HCT116 (cell line): ENCODE data around the gene LINS1.

ENCODE experiments used
- CTCF ChIP-seq, 3 experiments: fragments of 200-600 bp in 1 of 3; sonication (generic) in 1 of 3; IDR thresholded peaks in 2 of 3; conservative IDR thresholded peaks in 1 of 3; 2 replicates each; pipeline ENCODE4 v1.5.1; 2012 to 2017; ENCODE audit warnings: low read depth in 2 of 3, low read length in 2 of 3, antibody characterized with exemption in 1 of 3, borderline replicate concordance in 1 of 3, control low read depth in 1 of 3, mild to moderate bottlenecking in 1 of 3, mixed read lengths in 1 of 3, mixed run types in 1 of 3, moderate library complexity in 1 of 3; ENCODE audit not compliant: insufficient read depth in 1 of 3
- ELF1 ChIP-seq: IDR thresholded peaks from 2 replicates; pipeline ENCODE4 v1.6.1; 2012; ENCODE audit warnings: low read depth, borderline replicate concordance
- FOSL1 ChIP-seq: IDR thresholded peaks from 2 replicates; pipeline ENCODE4 v1.6.1; 2012; ENCODE audit warnings: low read depth
- POLR2AphosphoS5 ChIP-seq: IDR thresholded peaks from 2 replicates; pipeline ENCODE4 v1.6.1; 2011; ENCODE audit warnings: mild to moderate bottlenecking, low read depth, low read length, moderate library complexity
- RAD21 ChIP-seq: IDR thresholded peaks from 2 replicates; pipeline ENCODE4 v1.6.1; 2012; ENCODE audit warnings: low read depth, mild to moderate bottlenecking
- SP1 ChIP-seq: IDR thresholded peaks from 2 replicates; pipeline ENCODE4 v1.6.1; 2012; ENCODE audit warnings: low read depth
- ZNF274 ChIP-seq: fragments of 200-500 bp; sonication (Bioruptor generic); IDR thresholded peaks from 2 replicates; pipeline ENCODE4 v1.6.1; 2014; ENCODE audit warnings: mild to moderate bottlenecking, low read depth, low read length, inconsistent platforms

GRCh38 chr15:100597862-100598261 lies 4.1 kb downstream of the LINS1 start:
- TF ChIP-seq CTCF (IDR thresholded peaks at IDR 0.05 in 2 of 3, conservative IDR thresholded peaks at IDR 0.05 in 1 of 3; ENCODE audit: borderline replicate concordance in 1 of 3, insufficient read depth in 1 of 3, low read depth in 2 of 3, low read length in 2 of 3), result no peak
- TF ChIP-seq ELF1, result no peak
- no peak for TF ChIP-seq RAD21
- TF ChIP-seq ZNF274, result no peak
- no peak for TF ChIP-seq FOSL1
- no peak for TF ChIP-seq POLR2AphosphoS5
- no peak for TF ChIP-seq SP1
